ENCODE measurements around the gene MRPL12. TPM values are rescaled to one million over a fixed set of nuclear protein-coding genes. Genes with fewer than 3 reads are reported as not detected.

Gene MRPL12
- total RNA-seq, result 40.8 and 41.5 TPM in 2 replicates

DNA sequence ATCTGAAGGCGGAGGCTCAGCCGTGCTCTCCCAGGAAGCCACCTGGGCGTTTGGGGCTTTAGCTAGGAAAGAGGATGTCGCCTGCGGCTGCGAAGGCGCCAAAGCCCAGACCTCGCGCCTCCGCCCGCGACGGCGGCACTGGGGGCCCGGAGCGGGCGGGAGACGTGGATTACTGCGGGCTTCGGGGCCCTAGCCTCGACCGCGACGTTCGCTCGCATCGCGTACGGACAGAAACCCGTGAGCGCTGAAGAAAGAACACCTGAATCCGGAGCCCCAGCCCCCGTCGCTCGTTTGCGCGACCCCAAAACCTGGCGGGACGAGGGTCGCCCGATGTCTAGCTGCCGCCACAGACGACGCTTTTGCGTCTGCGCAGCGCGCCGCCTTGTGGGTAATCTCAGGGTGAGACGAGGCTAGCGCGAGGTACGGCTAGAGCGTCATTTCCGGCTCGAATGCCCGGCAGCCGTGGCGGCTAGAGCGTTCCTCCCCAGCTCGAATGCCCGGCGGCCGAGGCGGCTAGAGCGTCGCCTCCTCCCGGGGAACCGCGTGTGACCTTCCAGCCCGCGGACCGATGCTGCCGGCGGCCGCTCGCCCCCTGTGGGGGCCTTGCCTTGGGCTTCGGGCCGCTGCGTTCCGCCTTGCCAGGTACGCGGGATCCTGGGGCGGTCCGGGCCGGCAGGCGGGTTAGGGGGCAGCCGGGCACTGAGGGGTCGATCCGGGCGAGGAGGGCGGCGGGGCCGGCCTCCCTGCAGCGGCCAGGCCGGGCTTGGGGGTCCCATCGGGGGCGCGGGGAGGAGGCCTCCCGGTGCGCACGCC is at the start of gene MRPL12:
Gene MRPL12, plus strand, starts transcription at position 434 of the 813 bp plus-strand sequence. Its CDS starts 135 bp downstream, at position 569.

DNA sequence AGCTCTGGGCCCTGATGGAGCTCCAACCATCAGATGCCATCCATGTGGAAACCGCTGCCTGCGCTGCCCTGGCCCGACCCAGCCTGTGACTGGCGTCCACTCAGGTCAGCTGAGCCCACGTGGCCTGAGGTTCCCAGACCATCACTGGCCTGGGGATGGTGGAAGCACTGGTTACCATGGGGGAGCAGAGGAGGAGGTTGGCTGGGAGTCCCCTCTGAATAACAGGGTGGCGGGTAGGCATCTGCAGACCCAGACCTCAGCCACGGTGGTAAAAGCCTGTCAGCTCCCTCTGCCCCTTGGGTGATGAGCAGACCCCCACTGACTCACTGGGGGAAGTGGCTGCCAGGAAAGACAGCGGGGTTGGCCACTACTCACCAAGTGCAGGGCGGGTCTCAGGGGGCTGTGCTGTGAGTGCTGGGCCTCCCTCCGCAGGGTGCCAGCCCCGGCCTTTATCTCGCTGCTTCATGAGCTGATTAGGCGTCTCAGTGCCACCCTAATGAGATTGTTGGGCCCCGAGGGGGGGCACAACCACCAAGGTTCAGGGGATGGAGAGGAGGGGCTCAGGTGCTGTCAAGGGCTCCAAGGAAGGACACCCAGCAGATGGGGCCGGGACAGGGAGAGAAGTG is 46.9 kb upstream of the MRPL12 start, which contains the start of gene PDE6G:
Gene PDE6G, minus strand, starts transcription at position 425 of the 626 bp plus-strand sequence. CDS start 3,237 bp downstream, outside the sequence.

GRCh38 chr17:81666342-81667191 is 36.6 kb upstream of the MRPL12 start, which contains the start of the genes CCDC137 and OXLD1:
Gene CCDC137, plus strand, starts transcription at chr17:81666737. Its CDS starts 30 bp downstream, at chr17:81666767.
Gene OXLD1, minus strand, starts transcription at chr17:81666605. Its CDS starts 28 bp downstream, at chr17:81666577.

GRCh38 chr17:81683584-81684441 is 19.4 kb upstream of the MRPL12 start, which contains the start of the genes ARL16 and HGS:
Gene ARL16, minus strand, starts transcription at chr17:81683797. Its CDS starts 44 bp downstream, at chr17:81683753.
Gene HGS, plus strand, starts transcription at chr17:81684011. Its CDS starts 56 bp downstream, at chr17:81684067.

DNA sequence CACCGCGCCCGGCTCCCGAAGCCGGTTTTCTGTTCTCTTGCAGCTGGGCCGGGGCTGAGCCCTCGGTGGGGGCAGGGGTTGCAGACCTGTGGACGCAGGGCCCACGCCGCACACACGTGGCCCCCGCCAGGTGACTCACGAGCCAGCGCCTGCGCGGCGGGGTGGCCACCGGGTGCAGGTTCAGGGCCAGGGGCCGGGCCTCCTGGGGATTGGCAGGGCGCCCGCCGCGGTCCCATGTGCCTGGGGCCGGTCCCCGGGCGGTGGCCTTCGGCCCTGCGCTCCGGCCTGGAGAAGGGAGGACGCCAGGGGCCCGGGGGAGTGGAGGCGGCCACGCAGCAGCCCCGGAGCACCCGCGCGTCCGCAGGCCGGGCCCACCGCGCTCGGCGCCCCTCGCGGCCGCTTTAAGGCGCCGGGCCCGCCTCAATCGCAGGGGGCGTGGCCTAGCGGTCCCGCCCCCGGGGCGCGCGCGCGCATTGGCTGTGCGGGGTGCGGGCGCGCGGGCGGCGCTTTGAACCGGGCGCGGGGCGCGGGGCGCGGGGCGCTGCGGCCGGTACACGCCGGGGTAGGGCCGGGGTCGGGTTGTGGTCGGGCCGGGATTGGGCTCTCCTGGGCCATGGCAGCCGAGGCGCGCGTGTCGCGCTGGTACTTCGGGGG is 8.8 kb downstream of the MRPL12 start, which contains the start of gene SLC25A10:
Gene SLC25A10, plus strand, starts transcription at position 471 of the 654 bp plus-strand sequence. Its CDS starts 143 bp downstream, at position 614.

Small RNA genes within 50 kb of the gene (small RNA-seq; reads per million reads assigned to genes)
- gene MIR6786, result not detected

Other genes with a start within 250 kb of the MRPL12 start
- gene ACTG1, start 190.6 kb upstream of the MRPL12 start, total RNA-seq, result 10,238 and 11,944 TPM in 2 replicates
- 0.43 and 0.53 TPM in 2 replicates for gene FSCN2, start 175.0 kb upstream of the MRPL12 start, total RNA-seq
- 26.3 and 28.3 TPM in 2 replicates for gene FAAP100, start 151.0 kb upstream of the MRPL12 start, total RNA-seq
- gene NPLOC4, start 66.3 kb upstream of the MRPL12 start, total RNA-seq, result 99.7 and 104 TPM in 2 replicates
- gene TSPAN10, start 66.2 kb upstream of the MRPL12 start, total RNA-seq, result 0.14 and 0.53 TPM in 2 replicates
- gene PDE6G, start 46.8 kb upstream of the MRPL12 start, total RNA-seq, result 0.66 and 0.86 TPM in 2 replicates
- 23.5 and 26.4 TPM in 2 replicates for gene OXLD1, start 36.8 kb upstream of the MRPL12 start, total RNA-seq
- 12.8 and 16.5 TPM in 2 replicates for gene CCDC137, start 36.6 kb upstream of the MRPL12 start, total RNA-seq
- 32.7 and 34.0 TPM in 2 replicates for gene ARL16, start 19.6 kb upstream of the MRPL12 start, total RNA-seq
- 102 and 120 TPM in 2 replicates for gene HGS, start 19.4 kb upstream of the MRPL12 start, total RNA-seq
- 16.2 and 23.7 TPM in 2 replicates for gene SLC25A10, start 8.9 kb downstream of the MRPL12 start, total RNA-seq
- gene GCGR, start 100.8 kb downstream of the MRPL12 start, total RNA-seq, result not detected in 2 replicates
- gene MCRIP1, start 129.9 kb downstream of the MRPL12 start, total RNA-seq, result 57.1 and 68.8 TPM in 2 replicates
- not detected in 2 replicates for gene PPP1R27, start 131.7 kb downstream of the MRPL12 start, total RNA-seq
- gene P4HB, start 157.2 kb downstream of the MRPL12 start, total RNA-seq, result 824 and 903 TPM in 2 replicates
- gene ARHGDIA, start 168.0 kb downstream of the MRPL12 start, total RNA-seq, result 229 and 236 TPM in 2 replicates
- 176 and 187 TPM in 2 replicates for gene ALYREF, start 188.2 kb downstream of the MRPL12 start, total RNA-seq
- gene ANAPC11, start 188.4 kb downstream of the MRPL12 start, total RNA-seq, result 99.4 and 125 TPM in 2 replicates
- 0.13 and 0.22 TPM in 2 replicates for gene NPB, start 198.9 kb downstream of the MRPL12 start, total RNA-seq
- gene PCYT2, start 208.0 kb downstream of the MRPL12 start, total RNA-seq, result 30.1 and 51.0 TPM in 2 replicates
- 17.3 and 21.1 TPM in 2 replicates for gene SIRT7, start 214.8 kb downstream of the MRPL12 start, total RNA-seq
- 20.7 and 22.2 TPM in 2 replicates for gene MAFG, start 224.4 kb downstream of the MRPL12 start, total RNA-seq
- 53.7 and 56.3 TPM in 2 replicates for gene PYCR1, start 233.9 kb downstream of the MRPL12 start, total RNA-seq
- not detected in 2 replicates for gene MYADML2, start 243.9 kb downstream of the MRPL12 start, total RNA-seq

All from thoracic aorta endothelial cell (primary cell).